ENCODE data around the gene FKBP10. TPM values are rescaled to one million over a fixed set of nuclear protein-coding genes. Genes with fewer than 3 reads are reported as not detected.
"Not testable (repeated sequence)": the region's sequence is repeated elsewhere in the genome, so short reads cannot be mapped to it uniquely, and the experiment has no call there.

Gene FKBP10
- total RNA-seq, 2 experiments from 2014 or later = not detected

- H3K9me3 Mint-ChIP-seq = no peaks in the 10 kb centered on the region
- intact Hi-C loops (cut with DNase I, micrococcal nuclease) = no loop called here
- no peak overlapping the region for H3K4me3 Mint-ChIP-seq
- Histone ChIP-seq H3K4me1 (ENCODE audit: insufficient read depth, low read length) (no peaks in the 10 kb centered on the region), H3K27ac (ENCODE audit: low read depth in 1 of 2, low read length in 2 of 2) (no peak overlapping the region), H3K36me3 (ENCODE audit: insufficient read depth, low read length) (peaks cover 3% of the 10 kb centered on the region), H3K9me3 (ENCODE audit: control insufficient read depth in 1 of 2, insufficient read depth in 1 of 2, low read length in 2 of 2) (no peaks in the 10 kb centered on the region), H3K4me3 (ENCODE audit: low read length) (no peak overlapping the region), H3K27me3 (ENCODE audit: control insufficient read depth in 1 of 2, insufficient read depth in 2 of 2, low read length in 2 of 2) (no peaks in the 10 kb centered on the region)
- no peaks in the 10 kb centered on the region for H3K4me1 Mint-ChIP-seq (ENCODE audit: low read depth)
- no peaks in the 10 kb centered on the region for H3K27me3 Mint-ChIP-seq
- CTCF ChIA-PET = no interaction called here
- TF ChIP-seq CTCF (IDR thresholded peaks at IDR 0.05) = no peak
- H3K36me3 Mint-ChIP-seq (ENCODE audit: low read depth) = peaks cover 9% of the 10 kb centered on the region
- no peak overlapping the region for H3K27ac Mint-ChIP-seq
- POLR2A ChIA-PET = no interaction called here
- ATAC-seq (ENCODE audit: poor library complexity) (no peak), DNase-seq (no peak)
Measured at GRCh38 chr17:41823580-41823979, 10.8 kb downstream of the FKBP10 start.

- peaks cover 9% of the 10 kb centered on the region for H3K36me3 Mint-ChIP-seq (ENCODE audit: low read depth)
- H3K4me3 ChIP-seq (ENCODE audit: low read length) = no peak overlapping the region
- no peak overlapping the region for H3K27ac ChIP-seq (ENCODE audit: low read depth in 1 of 2, low read length in 2 of 2)
- no peaks in the 10 kb centered on the region for H3K27me3 ChIP-seq (ENCODE audit: control insufficient read depth in 1 of 2, insufficient read depth in 2 of 2, low read length in 2 of 2)
- ChIA-PET POLR2A (no interaction called here), CTCF (no interaction called here)
- TF ChIP-seq CTCF (IDR thresholded peaks at IDR 0.05) = no peak
- H3K4me3 Mint-ChIP-seq = no peak overlapping the region
- H3K27ac Mint-ChIP-seq = no peak overlapping the region
- DNase-seq (no peak), ATAC-seq (ENCODE audit: poor library complexity) (no peak)
- peaks cover 5% of the 10 kb centered on the region for H3K36me3 ChIP-seq (ENCODE audit: insufficient read depth, low read length)
- H3K9me3 Mint-ChIP-seq = no peaks in the 10 kb centered on the region
- intact Hi-C loops (cut with DNase I, micrococcal nuclease) = no loop called here
- no peaks in the 10 kb centered on the region for H3K4me1 Mint-ChIP-seq (ENCODE audit: low read depth)
- H3K4me1 ChIP-seq (ENCODE audit: insufficient read depth, low read length) = no peaks in the 10 kb centered on the region
- no peaks in the 10 kb centered on the region for H3K27me3 Mint-ChIP-seq
- H3K9me3 ChIP-seq (ENCODE audit: control insufficient read depth in 1 of 2, insufficient read depth in 1 of 2, low read length in 2 of 2) = no peaks in the 10 kb centered on the region
Measured at GRCh38 chr17:41824086-41824485, 11.3 kb downstream of the FKBP10 start.

- ChIA-PET CTCF (no interaction called here), POLR2A (no interaction called here)
- no peak overlapping the region for H3K27ac Mint-ChIP-seq
- Histone ChIP-seq H3K27me3 (ENCODE audit: control insufficient read depth in 1 of 2, insufficient read depth in 2 of 2, low read length in 2 of 2) (no peaks in the 10 kb centered on the region), H3K36me3 (ENCODE audit: insufficient read depth, low read length) (peaks cover 15% of the 10 kb centered on the region), H3K27ac (ENCODE audit: low read depth in 1 of 2, low read length in 2 of 2) (no peak overlapping the region), H3K9me3 (ENCODE audit: control insufficient read depth in 1 of 2, insufficient read depth in 1 of 2, low read length in 2 of 2) (no peaks in the 10 kb centered on the region), H3K4me3 (ENCODE audit: low read length) (no peak overlapping the region), H3K4me1 (ENCODE audit: insufficient read depth, low read length) (no peaks in the 10 kb centered on the region)
- H3K9me3 Mint-ChIP-seq = no peaks in the 10 kb centered on the region
- DNase-seq = no peak
- peaks cover 21% of the 10 kb centered on the region for H3K36me3 Mint-ChIP-seq (ENCODE audit: low read depth)
- H3K4me3 Mint-ChIP-seq = no peak overlapping the region
- no peaks in the 10 kb centered on the region for H3K4me1 Mint-ChIP-seq (ENCODE audit: low read depth)
- no peaks in the 10 kb centered on the region for H3K27me3 Mint-ChIP-seq
- intact Hi-C loops (cut with DNase I, micrococcal nuclease) = no loop called here
- TF ChIP-seq CTCF (IDR thresholded peaks at IDR 0.05) = no peak
- no peak for ATAC-seq (ENCODE audit: poor library complexity)
Measured at GRCh38 chr17:41825175-41825845, 12.5 kb downstream of the FKBP10 start.

GRCh38 chr17:41829961-41830360 lies 17.2 kb downstream of the FKBP10 start:
- H3K4me3 ChIP-seq (ENCODE audit: low read length); H3K27me3 ChIP-seq (ENCODE audit: control insufficient read depth in 1 of 2, insufficient read depth in 2 of 2, low read length in 2 of 2); H3K9me3 Mint-ChIP-seq; H3K9me3 ChIP-seq (ENCODE audit: control insufficient read depth in 1 of 2, insufficient read depth in 1 of 2, low read length in 2 of 2); POLR2A ChIA-PET; H3K27ac Mint-ChIP-seq; H3K4me3 Mint-ChIP-seq; DNase-seq; H3K27me3 Mint-ChIP-seq; ATAC-seq (ENCODE audit: poor library complexity); H3K4me1 Mint-ChIP-seq (ENCODE audit: low read depth); H3K4me1 ChIP-seq (ENCODE audit: insufficient read depth, low read length); H3K27ac ChIP-seq (ENCODE audit: low read depth in 1 of 2, low read length in 2 of 2); intact Hi-C loops (cut with DNase I, micrococcal nuclease): not testable (repeated sequence)
- peaks cover 29% of the 10 kb centered on the region for H3K36me3 ChIP-seq (ENCODE audit: insufficient read depth, low read length)
- peaks cover 45% of the 10 kb centered on the region for H3K36me3 Mint-ChIP-seq (ENCODE audit: low read depth)
- CTCF ChIA-PET = interaction anchor here (1.4 kb wide), 1 partner anchor 92 kb away, joined by 3 read pairs; no protein-coding TSS in a partner anchor
